Testis (tissue), 2 donors: ENCODE data around the gene TAPBPL.

Source experiments
- CTCF ChIP-seq, 3 experiments: fragments of 450-650 bp in 2 of 3; fragments of 200-600 bp in 1 of 3; sonication (generic) in 1 of 3; IDR thresholded peaks; one replicate each; pipeline ENCODE4 v1.5.1; 2016 to 2019; ENCODE audit warnings: antibody characterized with exemption in 3 of 3, mild to moderate bottlenecking in 2 of 3, moderate library complexity in 1 of 3
- POLR2A ChIP-seq: fragments of 450-650 bp; IDR thresholded peaks from one replicate; pipeline ENCODE4 v1.6.1; 2017; ENCODE audit warnings: antibody characterized with exemption, mild to moderate bottlenecking, moderate library complexity

- TF ChIP-seq POLR2A (no peak), CTCF (IDR thresholded peaks at IDR 0.05) (no peak)
These were observed 20.1 kb downstream of the TAPBPL start for GRCh38 chr12:6471989-6472360.
